ENCODE measurements around the gene FCHSD2. TPM values are rescaled to one million over a fixed set of nuclear protein-coding genes. Genes with fewer than 3 reads are reported as not detected.

The FCHSD2 gene
- total and polyA plus RNA-seq, 2 donors: 12.5 to 22.3 TPM

GRCh38 chr11:73156686-73157085 lies 14.6 kb upstream of the FCHSD2 start:
- Histone ChIP-seq H3K27ac (ENCODE audit: low read depth in 1 of 2, low read length in 1 of 2) (no peak overlapping the region), H3K4me1 (ENCODE audit: control insufficient read depth in 2 of 2, insufficient read depth in 2 of 2, low read length in 2 of 2) (peaks cover 30 to 72% of the 10 kb centered on the region in 2 donors), H3K27me3 (ENCODE audit: control insufficient read depth in 2 of 2, insufficient read depth in 1 of 2, low read length in 1 of 2) (no peaks in the 10 kb centered on the region), H3K9me3 (ENCODE audit: control insufficient read depth in 2 of 2, insufficient read depth in 1 of 2, low read length in 1 of 2) (no peaks in the 10 kb centered on the region), H3K36me3 (ENCODE audit: control insufficient read depth in 2 of 2, insufficient read depth in 2 of 2, low read length in 1 of 2) (no peaks in the 10 kb centered on the region), H3K4me3 (ENCODE audit: low read length in 2 of 2) (no peak overlapping the region)
- WGBS: 96% methylated on average over 2 of the region's 2 CpGs
- DNase-seq (ENCODE audit: low read depth in 6 of 9, low spot score in 9 of 9): no peak

DNA sequence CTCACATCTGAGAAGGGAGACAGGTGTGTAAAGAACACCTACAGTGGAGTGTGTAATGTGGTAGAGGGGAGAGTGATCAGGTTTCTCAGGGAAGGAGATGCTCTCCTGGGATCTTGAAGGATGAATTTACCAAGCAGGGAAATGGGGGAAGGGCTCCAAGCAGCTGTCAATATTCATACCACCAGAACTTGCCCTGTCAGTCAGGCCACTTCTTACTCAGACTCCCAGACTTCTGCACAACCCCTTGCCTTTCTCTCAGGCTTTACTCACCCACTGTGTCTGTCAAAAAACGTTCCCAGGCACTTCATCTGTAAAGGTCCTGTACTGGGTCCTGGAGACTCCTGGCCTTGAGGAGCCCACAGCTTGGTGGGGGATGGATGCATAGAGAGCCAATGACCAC lies 14.0 kb upstream of the FCHSD2 start:
- no peaks in the 10 kb centered on the region for H3K36me3 ChIP-seq (ENCODE audit: control insufficient read depth in 2 of 2, insufficient read depth in 2 of 2, low read length in 1 of 2)
- no peak for DNase-seq (ENCODE audit: low read depth in 6 of 9, low spot score in 9 of 9)
- no peak overlapping the region for H3K4me3 ChIP-seq (ENCODE audit: low read length in 2 of 2)
- H3K27ac ChIP-seq (ENCODE audit: low read depth in 1 of 2, low read length in 1 of 2): no peak overlapping the region
- no peaks in the 10 kb centered on the region for H3K9me3 ChIP-seq (ENCODE audit: control insufficient read depth in 2 of 2, insufficient read depth in 1 of 2, low read length in 1 of 2)
- 82% methylated on average over 1 of the region's 1 CpG for WGBS
- peaks cover 30 to 77% of the 10 kb centered on the region in 2 donors for H3K4me1 ChIP-seq (ENCODE audit: control insufficient read depth in 2 of 2, insufficient read depth in 2 of 2, low read length in 2 of 2)
- H3K27me3 ChIP-seq (ENCODE audit: control insufficient read depth in 2 of 2, insufficient read depth in 1 of 2, low read length in 1 of 2): no peaks in the 10 kb centered on the region

- H3K27me3 ChIP-seq (ENCODE audit: control insufficient read depth in 2 of 2, insufficient read depth in 1 of 2, low read length in 1 of 2): no peaks in the 10 kb centered on the region
- WGBS: 94% methylated on average over 4 of the region's 4 CpGs
- H3K9me3 ChIP-seq (ENCODE audit: control insufficient read depth in 2 of 2, insufficient read depth in 1 of 2, low read length in 1 of 2): no peaks in the 10 kb centered on the region
- peaks cover 30 to 83% of the 10 kb centered on the region in 2 donors for H3K4me1 ChIP-seq (ENCODE audit: control insufficient read depth in 2 of 2, insufficient read depth in 2 of 2, low read length in 2 of 2)
- no peak overlapping the region for H3K4me3 ChIP-seq (ENCODE audit: low read length in 2 of 2)
- DNase-seq (ENCODE audit: low read depth in 6 of 9, low spot score in 9 of 9): no peak
- H3K27ac ChIP-seq (ENCODE audit: low read depth in 1 of 2, low read length in 1 of 2): peak overlapping the region in 1 of 2 donors; percentile 95
- no peaks in the 10 kb centered on the region for H3K36me3 ChIP-seq (ENCODE audit: control insufficient read depth in 2 of 2, insufficient read depth in 2 of 2, low read length in 1 of 2)
Measured at GRCh38 chr11:73155102-73155501, 13.0 kb upstream of the FCHSD2 start.

DNA sequence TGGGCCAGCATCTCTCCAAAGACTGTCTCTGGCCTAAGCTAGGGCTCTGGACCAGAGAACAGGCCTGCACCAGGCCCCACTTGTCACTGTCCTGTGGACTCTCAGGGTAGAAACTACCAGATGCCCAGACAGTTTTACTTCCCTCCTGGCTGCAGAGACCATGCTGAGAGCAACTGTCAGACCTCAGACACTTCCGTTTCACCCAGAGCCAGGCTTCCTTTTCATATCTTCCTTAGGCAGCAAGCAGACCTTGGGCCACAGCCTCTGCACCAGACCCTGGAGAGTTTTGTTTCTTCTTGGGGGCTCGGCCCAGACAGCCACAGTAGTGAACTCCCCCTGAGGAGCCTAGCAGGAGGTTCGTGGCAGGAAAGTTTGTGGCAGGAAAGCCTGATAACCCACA lies 12.1 kb upstream of the FCHSD2 start:
- no peaks in the 10 kb centered on the region for H3K9me3 ChIP-seq (ENCODE audit: control insufficient read depth in 2 of 2, insufficient read depth in 1 of 2, low read length in 1 of 2)
- no peaks in the 10 kb centered on the region for H3K27me3 ChIP-seq (ENCODE audit: control insufficient read depth in 2 of 2, insufficient read depth in 1 of 2, low read length in 1 of 2)
- peak in 4 of 9 donors; percentile 48 to 80 (median 57) for DNase-seq (ENCODE audit: low read depth in 6 of 9, low spot score in 9 of 9)
- peaks cover 30 to 83% of the 10 kb centered on the region in 2 donors for H3K4me1 ChIP-seq (ENCODE audit: control insufficient read depth in 2 of 2, insufficient read depth in 2 of 2, low read length in 2 of 2)
- 5% methylated on average over 3 of the region's 3 CpGs for WGBS
- H3K4me3 ChIP-seq (ENCODE audit: low read length in 2 of 2): no peak overlapping the region
- H3K27ac ChIP-seq (ENCODE audit: low read depth in 1 of 2, low read length in 1 of 2): peak overlapping the region; percentile 83 to 95
- H3K36me3 ChIP-seq (ENCODE audit: control insufficient read depth in 2 of 2, insufficient read depth in 2 of 2, low read length in 1 of 2): no peaks in the 10 kb centered on the region

DNA sequence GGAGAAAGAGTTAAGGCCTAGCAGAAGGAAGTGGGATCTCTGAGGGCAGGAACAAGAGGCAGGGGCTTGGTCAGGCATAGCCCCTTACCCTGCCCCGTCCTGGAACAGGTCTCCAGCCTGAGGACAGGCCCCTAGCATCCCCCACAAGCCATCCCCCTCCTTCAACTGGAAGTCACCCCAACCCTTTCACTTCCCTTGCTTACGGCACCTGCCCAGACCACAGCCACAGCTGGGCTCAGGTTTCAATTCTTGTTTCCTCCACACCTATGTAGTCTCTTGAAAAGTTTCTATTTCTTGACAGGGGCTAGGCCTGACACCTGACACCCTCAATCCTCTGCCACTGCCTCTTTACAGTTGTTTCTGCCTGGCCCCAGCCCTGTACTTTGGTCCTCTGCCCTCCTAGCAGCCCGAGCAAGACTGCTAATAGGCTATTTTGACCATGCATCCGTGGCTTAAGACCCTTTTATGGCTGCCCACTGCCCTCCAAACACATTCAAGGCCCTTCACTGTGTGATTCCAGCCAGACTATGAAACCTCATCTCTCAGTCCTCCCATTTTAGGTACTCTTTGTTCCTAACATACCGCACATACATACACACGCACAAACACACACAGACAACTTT lies 10.9 kb upstream of the FCHSD2 start:
- no peak overlapping the region for H3K4me3 ChIP-seq (ENCODE audit: low read length in 2 of 2)
- peak in 8 of 9 donors; percentile 30 to 91 (median 70) for DNase-seq (ENCODE audit: low read depth in 6 of 9, low spot score in 9 of 9)
- 40% methylated on average over 6 of the region's 6 CpGs for WGBS
- peaks cover 30 to 86% of the 10 kb centered on the region in 2 donors for H3K4me1 ChIP-seq (ENCODE audit: control insufficient read depth in 2 of 2, insufficient read depth in 2 of 2, low read length in 2 of 2)
- H3K9me3 ChIP-seq (ENCODE audit: control insufficient read depth in 2 of 2, insufficient read depth in 1 of 2, low read length in 1 of 2): no peaks in the 10 kb centered on the region
- no peaks in the 10 kb centered on the region for H3K36me3 ChIP-seq (ENCODE audit: control insufficient read depth in 2 of 2, insufficient read depth in 2 of 2, low read length in 1 of 2)
- H3K27ac ChIP-seq (ENCODE audit: low read depth in 1 of 2, low read length in 1 of 2): peak overlapping the region; percentile 83 to 95
- no peaks in the 10 kb centered on the region for H3K27me3 ChIP-seq (ENCODE audit: control insufficient read depth in 2 of 2, insufficient read depth in 1 of 2, low read length in 1 of 2)

DNA sequence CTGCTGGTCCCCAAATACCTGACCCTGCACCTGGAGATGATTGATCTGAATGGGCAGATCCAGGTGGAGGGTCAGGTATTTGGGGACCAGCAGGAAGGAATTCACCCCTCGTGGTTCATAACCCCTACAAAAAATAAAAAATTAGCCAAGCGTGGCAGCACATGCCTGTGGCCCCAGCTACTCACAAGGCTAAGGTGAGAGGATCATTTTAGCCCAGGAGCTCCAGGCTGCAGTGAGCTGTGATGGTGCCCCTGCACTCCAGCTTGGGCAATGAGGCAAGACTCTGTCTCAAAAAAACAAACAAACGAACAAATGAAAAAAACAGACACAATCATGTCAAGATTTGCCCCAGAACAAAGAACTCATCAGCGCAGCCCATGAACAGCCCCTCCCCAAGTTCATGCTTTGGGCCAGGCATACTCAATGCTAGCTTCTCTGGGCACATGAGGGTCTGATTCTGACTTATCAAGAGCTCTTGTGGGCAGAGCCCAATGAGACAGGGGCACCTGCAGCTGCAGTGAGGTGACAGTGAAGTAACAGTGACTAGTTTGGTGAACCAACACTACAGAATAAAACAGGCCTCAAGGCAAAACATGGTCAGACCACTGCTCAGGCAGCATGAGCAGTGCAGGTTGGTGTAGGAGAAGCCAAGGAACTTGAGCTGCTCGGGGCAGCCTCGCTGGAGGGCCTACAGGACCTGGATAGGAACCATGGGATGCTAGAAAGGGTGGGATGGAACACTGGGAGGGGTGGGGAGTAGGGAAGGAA lies 10.2 kb upstream of the FCHSD2 start:
- Histone ChIP-seq H3K36me3 (ENCODE audit: control insufficient read depth in 2 of 2, insufficient read depth in 2 of 2, low read length in 1 of 2) (no peaks in the 10 kb centered on the region), H3K27me3 (ENCODE audit: control insufficient read depth in 2 of 2, insufficient read depth in 1 of 2, low read length in 1 of 2) (no peaks in the 10 kb centered on the region), H3K9me3 (ENCODE audit: control insufficient read depth in 2 of 2, insufficient read depth in 1 of 2, low read length in 1 of 2) (no peaks in the 10 kb centered on the region), H3K4me1 (ENCODE audit: control insufficient read depth in 2 of 2, insufficient read depth in 2 of 2, low read length in 2 of 2) (peaks cover 30 to 85% of the 10 kb centered on the region in 2 donors), H3K4me3 (ENCODE audit: low read length in 2 of 2) (no peak overlapping the region), H3K27ac (ENCODE audit: low read depth in 1 of 2, low read length in 1 of 2) (peak overlapping the region; percentile 83 to 95)
- DNase-seq (ENCODE audit: low read depth in 6 of 9, low spot score in 9 of 9): peak in 3 of 9 donors; percentile 4 to 54 (median 29)
- 83% methylated on average over 6 of the region's 6 CpGs for WGBS

- Histone ChIP-seq H3K4me3 (ENCODE audit: low read length in 2 of 2) (no peak overlapping the region), H3K4me1 (ENCODE audit: control insufficient read depth in 2 of 2, insufficient read depth in 2 of 2, low read length in 2 of 2) (peaks cover 30 to 85% of the 10 kb centered on the region in 2 donors), H3K36me3 (ENCODE audit: control insufficient read depth in 2 of 2, insufficient read depth in 2 of 2, low read length in 1 of 2) (no peaks in the 10 kb centered on the region), H3K27ac (ENCODE audit: low read depth in 1 of 2, low read length in 1 of 2) (no peak overlapping the region), H3K9me3 (ENCODE audit: control insufficient read depth in 2 of 2, insufficient read depth in 1 of 2, low read length in 1 of 2) (no peaks in the 10 kb centered on the region), H3K27me3 (ENCODE audit: control insufficient read depth in 2 of 2, insufficient read depth in 1 of 2, low read length in 1 of 2) (no peaks in the 10 kb centered on the region)
- 98% methylated on average over 6 of the region's 6 CpGs for WGBS
- DNase-seq (ENCODE audit: low read depth in 6 of 9, low spot score in 9 of 9): no peak
Measured at GRCh38 chr11:73151416-73151815, 9.3 kb upstream of the FCHSD2 start.

DNA sequence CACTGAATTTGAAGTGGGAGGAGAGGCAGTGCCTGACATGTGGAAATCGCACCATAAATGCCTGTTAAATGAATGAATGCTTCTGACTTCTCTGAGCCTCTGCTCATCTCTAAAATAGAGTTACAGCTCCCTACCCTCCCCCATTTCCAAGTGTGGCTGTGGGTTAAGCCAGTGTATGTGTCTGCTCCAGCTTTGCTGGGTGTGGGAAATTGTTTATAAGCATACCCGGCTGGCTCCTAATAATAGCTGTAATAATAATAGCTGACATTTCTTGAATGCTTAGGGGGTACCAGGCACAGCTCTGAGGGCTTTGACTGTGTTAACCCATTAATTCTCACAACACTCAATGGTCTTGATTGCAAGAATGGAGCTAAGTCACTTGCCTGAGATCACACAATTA lies 7.0 kb upstream of the FCHSD2 start:
- H3K9me3 ChIP-seq (ENCODE audit: control insufficient read depth in 2 of 2, insufficient read depth in 1 of 2, low read length in 1 of 2): no peaks in the 10 kb centered on the region
- H3K4me3 ChIP-seq (ENCODE audit: low read length in 2 of 2): no peak overlapping the region
- 96% methylated on average over 2 of the region's 2 CpGs for WGBS
- H3K27me3 ChIP-seq (ENCODE audit: control insufficient read depth in 2 of 2, insufficient read depth in 1 of 2, low read length in 1 of 2): no peaks in the 10 kb centered on the region
- H3K27ac ChIP-seq (ENCODE audit: low read depth in 1 of 2, low read length in 1 of 2): no peak overlapping the region
- DNase-seq (ENCODE audit: low read depth in 6 of 9, low spot score in 9 of 9): no peak
- peaks cover 22 to 74% of the 10 kb centered on the region in 2 donors for H3K4me1 ChIP-seq (ENCODE audit: control insufficient read depth in 2 of 2, insufficient read depth in 2 of 2, low read length in 2 of 2)
- H3K36me3 ChIP-seq (ENCODE audit: control insufficient read depth in 2 of 2, insufficient read depth in 2 of 2, low read length in 1 of 2): no peaks in the 10 kb centered on the region

All from thymus (tissue), 11 donors.